HG02798 (cell line): ENCODE results near the gene SHOX.

ENCODE experiments used
- ATAC-seq: cut with Tn5 transposase; IDR thresholded peaks from one replicate; pipeline ENCODE4 v1.9.1; 2021; ENCODE audit warnings: mild to moderate bottlenecking; ENCODE audit not compliant: unreplicated experiment, poor library complexity

Gene SHOX

GRCh38 chrX:703466-703865, 72.9 kb downstream of the SHOX start:
- ATAC-seq = no peak

GRCh38 chrX:703866-704265, 73.3 kb downstream of the SHOX start:
- ATAC-seq = no peak
